Endothelial cell (in vitro differentiated cells): Measurements from ENCODE around the gene ICAM4. TPM values are rescaled to one million over a fixed set of nuclear protein-coding genes. Genes with fewer than 3 reads are reported as not detected.

Experiments used
- DNase-seq: peaks from one replicate; pipeline ENCODE4 v3.0.0; 2021; ENCODE audit warnings: low spot score
- H3K27ac Mint-ChIP-seq: one replicate; pipeline ENCODE4 v1.8.0; 2021; ENCODE audit warnings: mixed read lengths, inconsistent platforms; ENCODE audit not compliant: unreplicated experiment
- H3K27me3 Mint-ChIP-seq: one replicate; pipeline ENCODE4 v1.8.0; 2021; ENCODE audit warnings: mild to moderate bottlenecking, moderate library complexity, mixed read lengths, inconsistent platforms; ENCODE audit not compliant: unreplicated experiment
- H3K36me3 Mint-ChIP-seq: one replicate; pipeline ENCODE4 v1.8.0; 2021; ENCODE audit warnings: mild to moderate bottlenecking, low read depth, mixed read lengths, inconsistent platforms; ENCODE audit not compliant: unreplicated experiment
- H3K4me1 Mint-ChIP-seq: one replicate; pipeline ENCODE4 v1.8.0; 2021; ENCODE audit warnings: mild to moderate bottlenecking, mixed read lengths, inconsistent platforms; ENCODE audit not compliant: unreplicated experiment
- H3K4me3 Mint-ChIP-seq: one replicate; pipeline ENCODE4 v1.8.0; 2021; ENCODE audit warnings: mild to moderate bottlenecking, mixed read lengths, inconsistent platforms; ENCODE audit not compliant: unreplicated experiment
- H3K9me3 Mint-ChIP-seq: one replicate; pipeline ENCODE4 v1.8.0; 2021; ENCODE audit warnings: mixed read lengths, inconsistent platforms; ENCODE audit not compliant: unreplicated experiment
- total RNA-seq: library from RNA; stranded (reverse); fragmentation: NEBNext Ultra II Directional; extraction: Animal tissue kit (Norgen Biotek cat#: 25700); gene quantifications from one replicate; pipeline ENCODE4 v1.2.1, GENCODE V29; 2021; ENCODE audit not compliant: unreplicated experiment
- TF ChIP-seq, protein P1 (sequence below): fragments of 200-600 bp; sonication (generic); IDR thresholded peaks from one replicate; pipeline ENCODE4 v1.5.0; 2021; ENCODE audit warnings: antibody characterized with exemption; ENCODE audit not compliant: unreplicated experiment

Gene ICAM4
- total RNA-seq, 1 donor from 2014 or later, result 0.36 TPM

DNA sequence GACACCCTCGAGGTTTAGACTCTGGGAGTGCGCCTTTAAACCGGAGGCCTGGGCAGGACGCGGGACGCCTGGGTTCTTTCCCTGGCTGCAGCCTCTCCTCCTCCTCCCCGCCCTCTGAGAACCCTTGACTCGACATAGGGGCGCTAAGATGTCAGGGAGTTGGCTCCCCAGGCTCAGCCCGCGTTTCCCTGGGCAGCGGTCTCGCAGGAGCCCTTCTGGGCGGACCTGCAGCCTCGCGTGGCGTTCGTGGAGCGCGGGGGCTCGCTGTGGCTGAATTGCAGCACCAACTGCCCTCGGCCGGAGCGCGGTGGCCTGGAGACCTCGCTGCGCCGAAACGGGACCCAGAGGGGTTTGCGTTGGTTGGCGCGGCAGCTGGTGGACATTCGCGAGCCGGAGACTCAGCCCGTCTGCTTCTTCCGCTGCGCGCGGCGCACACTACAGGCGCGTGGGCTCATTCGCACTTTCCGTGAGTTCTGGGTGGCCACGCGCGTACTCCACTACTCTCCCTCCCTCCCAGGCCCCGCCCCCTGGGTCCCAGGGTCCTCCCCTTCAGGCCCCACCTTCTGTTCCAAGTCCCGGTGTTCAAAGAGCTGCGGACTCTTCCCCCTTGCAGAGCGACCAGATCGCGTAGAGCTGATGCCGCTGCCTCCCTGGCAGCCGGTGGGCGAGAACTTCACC is 4.3 kb downstream of the ICAM4 start:
- Mint-ChIP-seq H3K4me3 (no peak overlapping the region), H3K36me3 (peaks cover 8% of the 10 kb centered on the region), H3K9me3 (no peaks in the 10 kb centered on the region), H3K27ac (no peak overlapping the region), H3K4me1 (peaks cover 16% of the 10 kb centered on the region), H3K27me3 (peaks cover 42% of the 10 kb centered on the region)
- no peak for DNase-seq
- TF ChIP-seq, protein P1, sequence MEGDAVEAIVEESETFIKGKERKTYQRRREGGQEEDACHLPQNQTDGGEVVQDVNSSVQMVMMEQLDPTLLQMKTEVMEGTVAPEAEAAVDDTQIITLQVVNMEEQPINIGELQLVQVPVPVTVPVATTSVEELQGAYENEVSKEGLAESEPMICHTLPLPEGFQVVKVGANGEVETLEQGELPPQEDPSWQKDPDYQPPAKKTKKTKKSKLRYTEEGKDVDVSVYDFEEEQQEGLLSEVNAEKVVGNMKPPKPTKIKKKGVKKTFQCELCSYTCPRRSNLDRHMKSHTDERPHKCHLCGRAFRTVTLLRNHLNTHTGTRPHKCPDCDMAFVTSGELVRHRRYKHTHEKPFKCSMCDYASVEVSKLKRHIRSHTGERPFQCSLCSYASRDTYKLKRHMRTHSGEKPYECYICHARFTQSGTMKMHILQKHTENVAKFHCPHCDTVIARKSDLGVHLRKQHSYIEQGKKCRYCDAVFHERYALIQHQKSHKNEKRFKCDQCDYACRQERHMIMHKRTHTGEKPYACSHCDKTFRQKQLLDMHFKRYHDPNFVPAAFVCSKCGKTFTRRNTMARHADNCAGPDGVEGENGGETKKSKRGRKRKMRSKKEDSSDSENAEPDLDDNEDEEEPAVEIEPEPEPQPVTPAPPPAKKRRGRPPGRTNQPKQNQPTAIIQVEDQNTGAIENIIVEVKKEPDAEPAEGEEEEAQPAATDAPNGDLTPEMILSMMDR, result no peak

DNA sequence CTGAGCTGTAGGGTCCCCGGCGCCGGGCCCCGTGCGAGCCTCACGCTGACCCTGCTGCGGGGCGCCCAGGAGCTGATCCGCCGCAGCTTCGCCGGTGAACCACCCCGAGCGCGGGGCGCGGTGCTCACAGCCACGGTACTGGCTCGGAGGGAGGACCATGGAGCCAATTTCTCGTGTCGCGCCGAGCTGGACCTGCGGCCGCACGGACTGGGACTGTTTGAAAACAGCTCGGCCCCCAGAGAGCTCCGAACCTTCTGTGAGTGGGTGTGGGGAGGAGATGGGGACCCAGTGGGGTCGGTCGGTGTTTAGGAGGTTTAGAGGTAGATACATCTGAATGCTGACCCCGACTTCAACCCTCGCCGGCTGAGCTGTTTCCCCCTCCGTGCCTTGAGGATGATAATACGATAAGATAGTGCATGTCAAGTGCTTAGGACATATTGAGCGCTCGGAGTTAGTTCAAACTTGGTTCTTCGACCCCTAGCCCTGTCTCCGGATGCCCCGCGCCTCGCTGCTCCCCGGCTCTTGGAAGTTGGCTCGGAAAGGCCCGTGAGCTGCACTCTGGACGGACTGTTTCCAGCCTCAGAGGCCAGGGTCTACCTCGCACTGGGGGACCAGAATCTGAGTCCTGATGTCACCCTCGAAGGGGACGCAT is 4.9 kb downstream of the ICAM4 start:
- no peak overlapping the region for H3K4me3 Mint-ChIP-seq
- H3K27me3 Mint-ChIP-seq, result peaks cover 42% of the 10 kb centered on the region
- peaks cover 8% of the 10 kb centered on the region for H3K36me3 Mint-ChIP-seq
- TF ChIP-seq, protein P1, result no peak
- no peaks in the 10 kb centered on the region for H3K9me3 Mint-ChIP-seq
- peaks cover 14% of the 10 kb centered on the region for H3K4me1 Mint-ChIP-seq
- no peak for DNase-seq
- no peak overlapping the region for H3K27ac Mint-ChIP-seq

DNA sequence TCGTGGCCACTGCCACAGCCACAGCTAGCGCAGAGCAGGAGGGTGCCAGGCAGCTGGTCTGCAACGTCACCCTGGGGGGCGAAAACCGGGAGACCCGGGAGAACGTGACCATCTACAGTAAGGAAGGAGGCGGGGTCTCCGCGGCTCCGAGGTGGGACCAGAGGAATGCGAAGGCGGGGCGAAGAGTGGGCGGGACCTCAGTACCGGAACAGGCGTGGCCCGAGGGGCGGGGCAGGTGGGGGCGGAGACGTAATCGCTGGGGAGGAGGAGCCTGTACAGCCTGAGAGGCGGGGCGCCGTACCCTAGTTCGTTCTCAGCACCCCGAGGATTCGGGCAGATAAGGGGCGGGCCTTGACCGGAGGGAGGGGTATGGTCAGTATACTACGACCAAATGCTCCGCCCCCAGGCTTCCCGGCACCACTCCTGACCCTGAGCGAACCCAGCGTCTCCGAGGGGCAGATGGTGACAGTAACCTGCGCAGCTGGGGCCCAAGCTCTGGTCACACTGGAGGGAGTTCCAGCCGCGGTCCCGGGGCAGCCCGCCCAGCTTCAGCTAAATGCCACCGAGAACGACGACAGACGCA is 5.5 kb downstream of the ICAM4 start:
- H3K27me3 Mint-ChIP-seq, result peaks cover 44% of the 10 kb centered on the region
- DNase-seq, result peak; percentile 58

DNA sequence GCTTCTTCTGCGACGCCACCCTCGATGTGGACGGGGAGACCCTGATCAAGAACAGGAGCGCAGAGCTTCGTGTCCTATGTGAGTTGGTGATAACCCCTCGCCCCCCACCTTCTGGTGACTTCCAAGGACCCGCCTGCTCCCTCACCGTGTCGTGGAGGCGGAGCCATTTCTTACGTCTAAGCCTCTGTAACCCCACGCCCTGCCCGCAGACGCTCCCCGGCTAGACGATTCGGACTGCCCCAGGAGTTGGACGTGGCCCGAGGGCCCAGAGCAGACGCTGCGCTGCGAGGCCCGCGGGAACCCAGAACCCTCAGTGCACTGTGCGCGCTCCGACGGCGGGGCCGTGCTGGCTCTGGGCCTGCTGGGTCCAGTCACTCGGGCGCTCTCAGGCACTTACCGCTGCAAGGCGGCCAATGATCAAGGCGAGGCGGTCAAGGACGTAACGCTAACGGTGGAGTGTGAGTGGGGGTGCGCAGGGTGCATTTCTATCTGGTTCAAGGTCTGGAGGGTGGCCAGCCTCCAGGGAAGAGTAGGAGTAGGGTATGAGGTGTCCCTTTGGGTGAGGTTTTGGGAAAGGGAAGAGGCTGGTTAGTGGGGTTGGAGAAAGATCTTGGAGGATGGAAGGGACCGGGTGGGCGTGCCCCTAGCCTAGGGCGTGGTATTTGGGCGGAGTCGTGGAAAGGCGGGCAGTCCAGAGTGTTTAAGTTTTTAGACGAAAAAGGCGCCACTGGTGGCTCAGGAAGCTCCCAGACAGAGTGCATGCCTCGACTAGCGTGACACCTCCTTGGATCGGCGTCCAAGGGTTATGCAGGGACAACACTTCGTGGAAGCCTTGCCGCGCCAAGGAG is 6.3 kb downstream of the ICAM4 start:
- H3K4me1 Mint-ChIP-seq, result peaks cover 14% of the 10 kb centered on the region
- no peak for DNase-seq
- no peak overlapping the region for H3K27ac Mint-ChIP-seq
- TF ChIP-seq, protein P1, result no peak
- no peaks in the 10 kb centered on the region for H3K9me3 Mint-ChIP-seq
- H3K4me3 Mint-ChIP-seq, result peak overlapping the region; percentile 13
- peaks cover 8% of the 10 kb centered on the region for H3K36me3 Mint-ChIP-seq
- H3K27me3 Mint-ChIP-seq, result peaks cover 45% of the 10 kb centered on the region

More for the DNA sequence above, 5.5 kb downstream of the ICAM4 start:
- Mint-ChIP-seq H3K36me3 (peaks cover 8% of the 10 kb centered on the region), H3K9me3 (no peaks in the 10 kb centered on the region), H3K4me3 (no peak overlapping the region), H3K27ac (no peak overlapping the region), H3K4me1 (peaks cover 14% of the 10 kb centered on the region)
- TF ChIP-seq, protein P1, result no peak
